Duodenal mucosa (tissue), 2 donors: Measurements from ENCODE around the gene LMF1.

Experiments used
- H3K27ac ChIP-seq: one replicate; pipeline ENCODE4 v1.7.0; 2013; ENCODE audit warnings: low read depth, low read length
- H3K27me3 ChIP-seq, 2 donors: one replicate each; pipeline ENCODE4 v1.7.0; 2013; ENCODE audit warnings: low read length in 2 of 2, control low read depth in 1 of 2; ENCODE audit not compliant: insufficient read depth in 2 of 2, control insufficient read depth in 1 of 2
- H3K36me3 ChIP-seq, 2 donors: one replicate each; pipeline ENCODE4 v1.7.0; 2013; ENCODE audit warnings: low read length in 2 of 2, control low read depth in 1 of 2; ENCODE audit not compliant: insufficient read depth in 2 of 2, control insufficient read depth in 1 of 2
- H3K4me1 ChIP-seq, 2 donors: one replicate each; pipeline ENCODE4 v1.7.0; 2013; ENCODE audit warnings: low read length in 2 of 2, control low read depth in 1 of 2; ENCODE audit not compliant: insufficient read depth in 2 of 2, control insufficient read depth in 1 of 2
- H3K4me3 ChIP-seq, 2 donors: one replicate each; pipeline ENCODE4 v1.7.0; 2013; ENCODE audit warnings: low read length in 2 of 2, low read depth in 1 of 2
- H3K9ac ChIP-seq, 2 donors: one replicate each; pipeline ENCODE4 v1.7.0; 2013; ENCODE audit warnings: low read length in 2 of 2, low read depth in 1 of 2
- H3K9me3 ChIP-seq, 2 donors: one replicate each; pipeline ENCODE4 v1.7.0; 2013; ENCODE audit warnings: low read length in 2 of 2, control low read depth in 1 of 2; ENCODE audit not compliant: control insufficient read depth in 1 of 2

LMF1 gene

GRCh38 chr16:830107-830870 lies 140.5 kb downstream of the LMF1 start:
- H3K4me3 ChIP-seq = no peak overlapping the region
- H3K27me3 ChIP-seq = no peaks in the 10 kb centered on the region
- H3K27ac ChIP-seq = no peak overlapping the region
- no peak overlapping the region for H3K9ac ChIP-seq
- H3K9me3 ChIP-seq = no peaks in the 10 kb centered on the region
- H3K36me3 ChIP-seq = no peaks in the 10 kb centered on the region
- H3K4me1 ChIP-seq = no peaks in the 10 kb centered on the region

DNA sequence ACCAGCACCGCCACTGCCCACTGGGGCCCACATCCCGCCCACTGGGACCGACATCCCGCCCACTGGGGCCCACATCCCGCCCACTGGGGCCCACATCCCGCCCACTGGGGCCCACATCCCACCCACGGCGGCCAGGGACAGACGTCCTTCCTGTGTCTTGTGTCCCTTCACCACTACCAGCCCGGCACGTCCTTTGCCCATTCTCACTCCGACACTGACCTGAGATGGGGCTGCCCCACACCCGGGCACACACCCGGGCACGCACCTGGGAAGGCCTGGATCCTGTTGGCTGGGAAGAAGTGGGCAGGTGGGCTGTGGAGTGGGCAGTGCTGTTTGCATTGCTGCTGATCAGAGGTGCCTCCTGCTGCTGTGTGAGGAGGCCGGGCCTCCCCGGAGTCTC lies 141.9 kb downstream of the LMF1 start:
- Histone ChIP-seq H3K27ac (no peak overlapping the region), H3K27me3 (no peaks in the 10 kb centered on the region), H3K9ac (no peak overlapping the region), H3K4me3 (no peak overlapping the region), H3K36me3 (no peaks in the 10 kb centered on the region), H3K9me3 (no peaks in the 10 kb centered on the region), H3K4me1 (no peaks in the 10 kb centered on the region)

DNA sequence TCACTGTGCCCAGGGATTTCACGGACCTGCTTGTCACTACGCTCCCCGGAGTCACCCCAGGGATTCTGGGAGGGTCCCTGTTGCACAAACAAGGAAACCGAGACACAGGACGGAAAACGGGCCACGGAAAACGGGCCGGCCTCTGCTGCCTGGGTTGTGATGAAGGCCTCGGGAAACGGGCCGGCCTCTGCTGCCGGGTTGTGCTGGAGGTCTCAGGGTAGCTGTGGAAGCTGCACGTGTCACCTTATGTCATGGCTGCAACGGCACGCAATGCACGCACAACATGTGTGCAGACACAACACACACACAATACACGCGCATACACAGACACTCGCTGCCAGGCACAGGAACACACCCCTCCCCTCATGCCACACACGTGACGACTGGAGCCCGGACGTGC lies 143.3 kb downstream of the LMF1 start:
- Histone ChIP-seq H3K4me3 (no peak overlapping the region), H3K9ac (no peak overlapping the region), H3K27ac (no peak overlapping the region), H3K27me3 (no peaks in the 10 kb centered on the region), H3K4me1 (no peaks in the 10 kb centered on the region), H3K36me3 (no peaks in the 10 kb centered on the region), H3K9me3 (no peaks in the 10 kb centered on the region)

DNA sequence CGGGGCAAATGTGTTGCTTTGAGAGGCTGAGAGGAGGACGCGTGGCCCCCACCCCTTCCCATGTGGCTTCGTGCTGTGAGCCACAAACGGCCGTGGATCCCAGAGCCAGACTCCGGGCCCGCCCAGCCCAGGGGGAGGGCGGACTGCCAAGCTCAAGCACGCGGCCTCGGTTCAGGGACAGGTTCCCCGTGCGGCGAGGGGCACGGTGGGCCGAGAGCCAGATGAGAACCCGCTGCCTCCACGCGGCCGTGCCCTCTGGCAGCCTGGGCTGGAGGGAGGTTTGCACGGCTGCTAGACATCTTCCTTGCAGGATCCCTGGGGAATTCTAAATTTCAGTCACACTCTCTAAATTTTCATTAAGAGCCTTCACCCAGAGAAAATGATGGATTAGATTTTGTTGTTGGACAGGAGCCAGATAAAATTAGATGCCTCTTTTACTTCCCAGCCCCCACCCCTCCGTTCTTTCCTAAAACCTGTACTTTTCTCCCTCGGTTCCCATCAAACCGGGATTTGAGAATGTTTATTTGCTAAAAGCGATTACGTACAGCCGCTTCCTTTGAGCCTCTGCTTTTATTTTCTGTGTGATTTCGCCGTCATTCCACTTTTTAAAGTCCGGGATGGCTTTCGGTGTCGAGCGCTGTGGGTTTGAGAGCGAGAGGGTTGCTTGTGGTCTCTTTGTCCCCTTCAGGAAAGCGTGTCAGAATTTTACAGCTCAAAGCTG lies 145.3 kb downstream of the LMF1 start:
- Histone ChIP-seq H3K4me1 (no peaks in the 10 kb centered on the region), H3K9ac (no peak overlapping the region), H3K27ac (no peak overlapping the region), H3K9me3 (no peaks in the 10 kb centered on the region), H3K4me3 (no peak overlapping the region), H3K27me3 (peaks cover 3 to 4% of the 10 kb centered on the region in 2 donors), H3K36me3 (no peaks in the 10 kb centered on the region)

- Histone ChIP-seq H3K9ac (no peak overlapping the region), H3K4me1 (no peaks in the 10 kb centered on the region), H3K36me3 (no peaks in the 10 kb centered on the region), H3K4me3 (no peak overlapping the region), H3K27ac (no peak overlapping the region), H3K9me3 (no peaks in the 10 kb centered on the region), H3K27me3 (peaks cover 3 to 6% of the 10 kb centered on the region in 2 donors)
Measured at GRCh38 chr16:824601-825000, 146.2 kb downstream of the LMF1 start.

DNA sequence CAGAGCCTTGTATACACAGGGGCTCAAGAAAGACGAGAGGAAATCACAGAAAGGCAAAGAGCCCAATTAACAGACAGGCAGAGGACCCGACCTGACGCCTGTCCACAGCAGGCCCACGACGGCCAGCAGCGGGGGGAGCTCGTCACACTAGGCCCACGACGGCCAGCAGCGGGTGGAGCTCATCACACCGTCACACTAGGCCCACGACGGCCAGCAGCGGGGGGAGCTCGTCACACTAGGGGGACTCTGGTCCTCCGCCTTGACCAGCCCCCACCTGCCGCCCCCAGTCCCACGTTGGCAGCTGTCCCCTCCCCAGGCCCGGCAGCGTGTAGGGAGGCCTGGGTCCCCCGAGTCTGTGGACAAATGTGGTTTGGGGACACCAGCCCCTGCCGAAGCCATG lies 146.6 kb downstream of the LMF1 start:
- H3K36me3 ChIP-seq = no peaks in the 10 kb centered on the region
- no peak overlapping the region for H3K27ac ChIP-seq
- no peak overlapping the region for H3K9ac ChIP-seq
- H3K27me3 ChIP-seq = peaks cover 3 to 7% of the 10 kb centered on the region in 2 donors
- H3K9me3 ChIP-seq = no peaks in the 10 kb centered on the region
- no peaks in the 10 kb centered on the region for H3K4me1 ChIP-seq
- no peak overlapping the region for H3K4me3 ChIP-seq

DNA sequence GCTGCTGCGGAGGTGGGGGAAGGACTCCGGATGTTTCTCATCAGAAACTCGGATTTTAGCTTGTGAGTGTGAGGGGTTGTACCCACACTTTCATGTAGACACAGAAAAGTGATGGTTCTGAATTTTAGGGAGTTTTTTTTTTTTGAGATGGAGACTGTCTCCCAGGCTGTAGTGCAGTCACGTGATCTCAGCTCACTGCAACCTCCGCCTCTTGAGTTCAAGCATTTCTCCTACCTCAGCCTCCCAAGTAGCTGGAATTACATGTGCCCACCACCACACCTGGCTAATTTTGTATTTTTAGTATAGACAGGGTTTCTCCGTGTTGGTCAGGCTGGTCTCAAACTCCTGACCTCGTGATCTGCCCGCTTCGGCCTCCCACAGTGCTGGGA lies 147.9 kb downstream of the LMF1 start:
- Histone ChIP-seq H3K4me1 (no peaks in the 10 kb centered on the region), H3K27me3 (peaks cover 7 to 11% of the 10 kb centered on the region in 2 donors), H3K9ac (no peak overlapping the region), H3K27ac (no peak overlapping the region), H3K4me3 (no peak overlapping the region), H3K9me3 (peaks cover 0 to 3% of the 10 kb centered on the region in 2 donors), H3K36me3 (no peaks in the 10 kb centered on the region)

- no peak overlapping the region for H3K27ac ChIP-seq
- no peak overlapping the region for H3K9ac ChIP-seq
- no peak overlapping the region for H3K4me3 ChIP-seq
- no peaks in the 10 kb centered on the region for H3K36me3 ChIP-seq
- H3K27me3 ChIP-seq = peaks cover 7 to 15% of the 10 kb centered on the region in 2 donors
- H3K4me1 ChIP-seq = no peaks in the 10 kb centered on the region
- peaks cover 0 to 3% of the 10 kb centered on the region in 2 donors for H3K9me3 ChIP-seq
Measured at GRCh38 chr16:822174-822908, 148.4 kb downstream of the LMF1 start.

GRCh38 chr16:821751-822150 lies 149.0 kb downstream of the LMF1 start:
- no peak overlapping the region for H3K27ac ChIP-seq

GRCh38 chr16:820748-821147 lies 150.0 kb downstream of the LMF1 start:
- Histone ChIP-seq H3K4me1 (no peaks in the 10 kb centered on the region), H3K36me3 (no peaks in the 10 kb centered on the region), H3K27ac (no peak overlapping the region), H3K9me3 (peaks cover 0 to 3% of the 10 kb centered on the region in 2 donors), H3K27me3 (peaks cover 7 to 21% of the 10 kb centered on the region in 2 donors), H3K4me3 (no peak overlapping the region), H3K9ac (no peak overlapping the region)

More at GRCh38 chr16:821751-822150, 149.0 kb downstream of the LMF1 start:
- Histone ChIP-seq H3K4me3 (no peak overlapping the region), H3K36me3 (no peaks in the 10 kb centered on the region), H3K27me3 (peaks cover 7 to 21% of the 10 kb centered on the region in 2 donors), H3K4me1 (no peaks in the 10 kb centered on the region), H3K9me3 (peaks cover 0 to 3% of the 10 kb centered on the region in 2 donors), H3K9ac (no peak overlapping the region)
